Smooth muscle cell of the brain vasculature (primary cell): ENCODE data around the gene IAH1.

Experiments used
- DNase-seq: peaks from one replicate; pipeline ENCODE4 v3.0.0-alpha.2; 2012; ENCODE audit warnings: low read depth, low spot score

IAH1 gene, protein sequence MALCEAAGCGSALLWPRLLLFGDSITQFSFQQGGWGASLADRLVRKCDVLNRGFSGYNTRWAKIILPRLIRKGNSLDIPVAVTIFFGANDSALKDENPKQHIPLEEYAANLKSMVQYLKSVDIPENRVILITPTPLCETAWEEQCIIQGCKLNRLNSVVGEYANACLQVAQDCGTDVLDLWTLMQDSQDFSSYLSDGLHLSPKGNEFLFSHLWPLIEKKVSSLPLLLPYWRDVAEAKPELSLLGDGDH

DNA sequence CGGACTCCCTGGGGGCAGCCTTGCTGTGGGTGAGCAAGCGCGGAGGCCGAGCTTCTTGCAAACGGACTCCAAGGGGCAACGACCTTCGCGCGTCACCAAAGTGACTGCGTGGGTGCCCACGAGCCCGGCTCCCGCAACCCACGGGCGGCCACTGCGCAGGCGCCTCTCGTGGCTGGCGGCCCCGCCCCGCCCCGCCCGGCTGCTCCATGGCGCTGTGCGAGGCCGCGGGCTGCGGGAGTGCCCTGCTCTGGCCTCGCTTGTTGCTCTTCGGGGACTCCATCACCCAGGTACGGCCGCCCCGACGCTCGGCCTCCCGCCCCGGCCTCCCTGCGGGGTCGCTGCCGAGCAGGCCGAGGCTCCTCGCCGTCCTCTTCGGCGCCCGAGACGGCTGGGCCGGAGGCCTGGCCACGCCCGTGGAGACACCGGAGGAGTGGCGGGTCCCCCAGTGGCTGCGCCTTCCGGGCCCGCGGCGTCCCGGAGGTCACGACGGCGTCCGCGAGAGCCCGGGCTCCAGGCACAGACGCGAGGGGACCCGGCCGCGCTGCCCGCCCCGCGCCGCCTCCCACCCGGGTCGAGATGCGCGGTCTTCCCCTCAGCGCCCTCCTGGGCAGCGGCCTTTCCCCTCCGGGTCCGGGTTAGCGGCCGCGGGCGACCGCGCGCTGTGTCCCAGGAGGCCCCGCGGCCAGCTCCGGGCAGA is at the start of gene IAH1:
IAH1 (plus strand) TSS at position 191 of the 697 bp plus-strand sequence; CDS start at position 207, 16 bp downstream.
- DNase-seq: no peak

DNA sequence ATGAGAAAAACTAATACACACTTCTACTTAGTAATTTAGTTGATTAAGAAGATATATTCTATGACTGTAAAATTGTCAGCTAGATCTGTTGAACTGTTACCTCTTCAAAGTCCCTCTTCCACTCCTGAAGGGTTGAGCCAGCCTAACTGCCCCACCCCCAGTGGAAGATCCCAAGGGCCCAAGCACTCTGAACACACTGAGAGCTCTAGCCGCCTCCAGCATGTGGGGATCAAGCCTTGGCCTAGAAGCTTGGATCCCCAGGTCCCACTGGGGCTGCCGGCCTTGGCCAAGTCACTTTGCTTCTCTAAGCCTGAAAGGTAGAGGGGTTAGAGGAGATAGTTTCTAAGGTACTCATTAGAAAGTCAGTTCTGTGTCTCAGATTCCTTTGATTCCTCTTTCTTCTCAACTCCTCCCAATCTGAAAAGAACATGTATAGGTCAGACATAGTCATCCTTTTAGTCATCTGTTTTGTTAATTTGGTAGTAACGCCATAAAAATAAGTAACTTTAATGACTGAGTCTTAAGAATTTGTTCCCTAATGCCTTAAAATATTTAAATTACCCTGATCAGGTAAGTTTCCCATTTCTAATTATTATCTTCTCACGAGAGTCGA is 45.3 kb upstream of the IAH1 start:
- DNase-seq: no peak

DNA sequence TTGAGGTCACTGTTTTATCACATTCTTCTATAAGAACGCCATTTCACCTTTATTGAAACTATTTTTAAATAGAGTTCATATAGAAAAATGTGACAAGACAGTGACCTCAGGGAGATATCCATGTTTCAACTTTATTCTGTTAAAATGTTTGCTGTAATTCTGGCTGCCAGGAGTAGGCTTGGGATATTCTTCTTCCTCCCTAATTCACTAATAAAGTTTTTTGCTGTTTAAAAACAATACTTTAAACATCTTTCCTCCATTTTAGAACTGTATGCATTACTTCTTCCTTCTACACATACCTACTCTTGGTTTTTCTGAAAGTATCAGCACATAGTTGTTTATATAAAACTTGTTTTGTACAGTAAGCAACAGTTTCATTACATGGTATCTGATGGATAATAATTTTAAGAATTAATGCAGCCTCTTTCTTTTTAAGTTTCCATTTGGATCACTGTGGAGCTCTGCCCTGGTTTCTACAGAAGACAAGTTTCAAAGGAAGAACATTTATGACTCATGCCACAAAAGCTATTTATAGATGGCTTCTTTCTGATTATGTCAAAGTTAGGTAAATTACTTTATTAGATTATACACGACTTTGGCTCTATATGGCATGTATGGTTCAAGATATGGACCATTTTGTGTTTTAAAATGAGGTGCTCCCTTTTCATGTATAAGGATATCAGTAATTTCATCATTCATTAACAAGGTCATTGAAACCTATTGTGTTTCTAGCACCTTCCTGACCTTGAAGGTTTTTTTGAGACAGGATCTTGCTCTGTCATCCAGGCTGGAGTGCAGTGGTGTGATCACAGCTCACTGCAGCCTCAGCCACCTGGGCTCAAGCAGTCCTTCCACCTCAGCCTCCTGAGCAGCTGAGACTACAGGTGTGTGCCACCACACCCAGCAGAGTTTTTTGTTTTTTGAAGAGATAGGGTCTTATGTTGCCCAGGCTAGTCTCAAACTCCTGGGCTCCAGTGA is 43.7 kb upstream of the IAH1 start:
- DNase-seq: no peak

DNA sequence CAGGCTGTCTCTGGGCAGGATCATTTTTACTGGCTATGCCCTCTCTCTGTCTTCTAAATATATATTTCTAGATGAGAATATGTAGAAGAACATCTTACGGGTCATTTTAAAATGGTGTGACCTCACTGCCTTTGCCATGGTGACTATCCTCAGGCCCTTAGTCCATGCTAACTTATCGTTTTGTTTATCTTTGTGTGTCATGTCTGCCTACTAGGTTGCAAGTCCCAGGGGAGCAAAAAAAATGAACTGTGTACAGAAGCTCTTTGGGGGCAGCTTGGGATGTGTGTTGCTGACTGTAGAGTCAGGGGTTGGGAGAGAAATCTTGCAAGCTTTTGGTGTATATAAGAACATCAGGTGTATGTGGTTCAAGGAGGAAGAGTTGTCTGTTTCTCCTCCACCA is 39.9 kb upstream of the IAH1 start:
- DNase-seq: no peak

DNA sequence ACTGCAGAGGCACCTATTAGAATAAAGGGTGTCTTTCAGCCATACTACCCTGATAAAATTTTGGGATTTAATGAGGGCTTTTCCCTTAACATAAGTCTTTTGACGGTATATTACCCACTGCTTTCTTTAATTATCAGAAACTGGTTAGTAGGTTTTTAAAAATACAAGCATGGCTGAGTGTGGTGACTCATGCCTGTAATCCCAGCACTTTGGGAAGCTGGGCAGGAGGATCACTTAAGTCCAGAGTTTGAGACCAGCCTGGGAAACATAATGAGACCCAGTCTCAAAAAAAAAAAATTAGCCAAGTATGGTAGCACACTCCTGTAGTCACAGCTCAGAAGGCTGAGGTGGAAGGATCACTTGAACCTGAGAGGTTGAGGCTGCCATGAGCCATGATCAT is 34.8 kb upstream of the IAH1 start:
- DNase-seq: no peak

DNA sequence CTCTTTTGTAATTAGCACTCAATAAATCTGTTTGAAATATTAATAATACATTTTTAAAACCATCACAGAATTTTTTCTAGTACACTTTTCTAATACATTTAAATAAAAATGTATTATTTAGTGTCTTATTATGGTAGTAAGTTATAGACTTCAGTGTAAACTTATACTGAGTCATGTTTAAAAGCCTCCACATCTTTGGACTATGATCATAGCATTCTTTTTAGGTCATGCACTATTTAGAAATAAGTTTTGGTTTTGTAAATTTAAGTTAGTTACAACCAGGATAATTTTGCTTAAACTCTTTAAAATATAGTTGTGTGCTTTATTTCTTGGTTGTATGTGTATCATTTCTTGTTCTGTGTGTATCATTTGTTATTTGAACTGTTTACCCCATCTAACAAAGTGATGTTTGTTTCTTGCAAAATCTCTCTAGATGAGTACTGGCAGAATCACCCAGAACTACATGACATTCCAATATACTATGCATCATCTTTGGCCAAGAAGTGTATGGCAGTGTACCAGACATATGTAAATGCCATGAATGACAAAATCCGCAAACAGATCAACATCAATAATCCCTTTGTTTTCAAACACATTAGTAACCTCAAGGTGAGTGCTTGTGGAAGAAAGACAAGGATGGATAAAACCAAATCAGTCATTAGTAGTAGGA is 34.2 kb upstream of the IAH1 start:
- no peak for DNase-seq

DNA sequence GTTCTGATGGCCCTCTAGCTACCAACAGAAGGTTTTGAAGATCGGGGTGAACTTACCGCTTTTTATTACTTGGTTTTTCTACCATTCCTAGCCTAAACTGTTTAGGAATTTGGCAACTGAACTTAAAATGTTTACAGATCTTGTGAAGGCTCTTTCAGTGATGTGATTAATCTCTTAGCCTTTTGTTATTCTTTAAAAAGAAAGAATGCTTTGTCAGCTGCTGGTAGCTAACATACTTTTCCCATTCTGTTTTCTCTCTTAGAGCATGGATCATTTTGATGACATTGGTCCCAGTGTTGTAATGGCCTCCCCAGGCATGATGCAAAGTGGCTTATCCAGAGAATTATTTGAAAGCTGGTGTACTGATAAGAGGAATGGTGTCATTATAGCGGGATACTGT is 32.8 kb upstream of the IAH1 start:
- no peak for DNase-seq

DNA sequence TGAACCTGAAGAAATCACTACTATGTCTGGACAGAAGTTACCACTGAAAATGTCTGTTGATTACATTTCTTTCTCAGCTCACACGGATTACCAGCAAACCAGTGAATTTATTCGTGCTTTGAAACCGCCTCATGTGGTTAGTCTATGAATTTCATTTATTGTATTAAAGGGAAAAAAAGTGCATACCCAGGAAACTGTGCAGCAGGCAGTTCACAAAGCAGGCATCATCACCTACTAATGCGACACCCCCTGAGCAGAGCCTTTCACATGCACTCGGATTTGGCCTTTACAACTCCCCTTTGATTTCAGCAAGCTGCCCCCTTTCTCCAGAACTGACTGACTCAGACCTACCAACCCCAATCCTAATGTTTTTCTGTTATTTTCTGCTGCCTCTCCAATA is 30.8 kb upstream of the IAH1 start:
- no peak for DNase-seq

DNA sequence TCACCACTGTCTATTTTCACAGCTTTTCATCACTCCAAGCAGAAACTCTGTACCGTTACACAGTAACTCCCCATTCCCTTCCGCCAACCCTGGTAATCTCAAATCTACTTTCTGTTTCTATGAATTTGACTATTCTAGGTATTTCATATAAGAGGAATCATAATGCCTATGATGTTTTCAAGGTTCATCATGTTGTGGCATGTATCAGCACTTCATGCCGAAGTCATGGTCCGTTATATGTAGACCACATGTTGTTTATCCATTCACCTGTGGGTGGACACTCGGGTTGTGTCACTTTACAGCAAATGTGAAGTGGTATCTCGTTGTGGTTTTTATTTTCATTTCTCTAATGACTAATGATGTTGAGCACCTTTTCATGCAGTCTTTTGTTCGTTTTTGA is 29.3 kb upstream of the IAH1 start:
- no peak for DNase-seq

DNA sequence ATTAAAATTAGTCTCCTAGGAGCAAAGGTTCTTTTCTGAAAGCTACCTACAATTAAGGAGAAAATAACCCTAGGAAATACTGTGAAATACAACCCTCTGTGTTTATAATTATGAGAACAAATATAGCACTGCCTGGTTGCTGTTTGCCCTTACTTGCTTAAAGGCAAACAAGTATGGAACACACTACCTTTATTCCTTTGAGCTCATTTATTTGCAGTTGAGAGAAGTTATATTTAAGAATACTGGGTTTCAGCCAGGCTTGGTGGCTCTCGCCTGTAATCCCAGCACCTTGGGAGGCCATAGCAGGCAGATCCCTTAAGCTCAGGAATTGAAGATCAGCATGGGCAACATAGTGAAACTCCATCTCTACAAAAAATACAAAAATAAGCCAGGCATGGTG is 23.1 kb upstream of the IAH1 start:
- no peak for DNase-seq

DNA sequence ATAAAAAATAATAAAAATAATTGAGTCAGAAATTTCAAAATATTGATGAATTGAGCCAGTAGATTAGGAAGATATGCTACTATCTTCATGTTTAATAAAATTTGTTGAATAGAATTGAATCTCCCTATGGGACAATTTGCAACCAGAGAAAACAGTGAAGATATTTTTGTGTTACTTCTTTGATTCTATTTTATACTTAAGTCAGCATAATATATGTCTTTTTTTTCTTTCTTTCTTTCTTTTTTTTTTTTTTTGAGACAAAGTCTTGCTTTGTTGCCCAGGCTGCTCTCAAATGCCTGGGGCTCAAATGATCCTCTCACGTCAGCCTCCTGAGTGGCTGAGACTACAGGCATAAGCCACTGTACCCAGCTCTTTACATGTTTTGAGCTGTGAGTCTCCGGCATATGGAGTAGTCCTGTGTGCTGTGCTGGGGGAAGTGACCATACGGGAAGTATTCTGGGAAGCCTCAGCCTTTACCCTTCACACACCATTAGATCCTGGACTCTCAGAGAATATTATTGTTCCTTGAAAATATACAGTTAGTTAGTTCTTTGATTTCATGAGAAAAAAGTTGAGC is 13.8 kb upstream of the IAH1 start:
- no peak for DNase-seq

DNA sequence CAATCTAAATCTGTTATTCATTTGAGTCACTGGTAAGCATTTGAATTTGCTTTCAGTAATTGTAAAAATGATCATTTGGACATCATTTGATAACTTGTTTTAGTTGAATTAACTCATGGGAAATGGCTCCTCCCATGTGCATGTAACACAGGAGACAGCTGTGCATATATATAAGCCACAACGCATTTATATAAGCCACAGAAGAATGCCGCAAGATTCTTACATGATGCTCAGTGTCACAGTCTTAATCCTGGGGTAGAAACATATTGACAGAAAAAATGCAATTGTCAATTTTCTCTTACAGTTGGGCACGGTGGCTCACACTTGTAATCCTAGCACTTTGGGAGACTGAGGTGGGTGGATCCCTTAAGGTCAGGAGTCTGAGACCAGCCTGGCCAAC is 13.3 kb upstream of the IAH1 start:
- DNase-seq: no peak

DNA sequence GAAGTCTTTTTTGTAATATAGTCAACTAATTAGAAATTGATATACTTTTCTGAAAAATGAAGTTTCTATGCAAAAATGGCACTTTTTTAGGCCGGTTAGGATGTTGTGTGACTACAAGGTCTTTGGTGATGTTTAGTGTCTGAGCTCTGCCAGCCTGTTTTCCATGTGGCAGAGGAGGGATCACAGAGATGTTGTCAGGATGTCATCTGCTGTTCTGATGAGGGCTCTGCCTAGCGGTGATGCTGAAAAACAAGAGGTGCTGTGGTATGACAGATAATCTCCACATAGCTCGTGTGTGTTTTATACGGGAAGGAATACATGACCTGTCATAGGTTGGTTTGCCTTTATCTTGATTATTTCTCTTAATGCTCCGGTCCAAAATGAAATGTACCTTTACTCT is 12.0 kb upstream of the IAH1 start:
- no peak for DNase-seq

DNA sequence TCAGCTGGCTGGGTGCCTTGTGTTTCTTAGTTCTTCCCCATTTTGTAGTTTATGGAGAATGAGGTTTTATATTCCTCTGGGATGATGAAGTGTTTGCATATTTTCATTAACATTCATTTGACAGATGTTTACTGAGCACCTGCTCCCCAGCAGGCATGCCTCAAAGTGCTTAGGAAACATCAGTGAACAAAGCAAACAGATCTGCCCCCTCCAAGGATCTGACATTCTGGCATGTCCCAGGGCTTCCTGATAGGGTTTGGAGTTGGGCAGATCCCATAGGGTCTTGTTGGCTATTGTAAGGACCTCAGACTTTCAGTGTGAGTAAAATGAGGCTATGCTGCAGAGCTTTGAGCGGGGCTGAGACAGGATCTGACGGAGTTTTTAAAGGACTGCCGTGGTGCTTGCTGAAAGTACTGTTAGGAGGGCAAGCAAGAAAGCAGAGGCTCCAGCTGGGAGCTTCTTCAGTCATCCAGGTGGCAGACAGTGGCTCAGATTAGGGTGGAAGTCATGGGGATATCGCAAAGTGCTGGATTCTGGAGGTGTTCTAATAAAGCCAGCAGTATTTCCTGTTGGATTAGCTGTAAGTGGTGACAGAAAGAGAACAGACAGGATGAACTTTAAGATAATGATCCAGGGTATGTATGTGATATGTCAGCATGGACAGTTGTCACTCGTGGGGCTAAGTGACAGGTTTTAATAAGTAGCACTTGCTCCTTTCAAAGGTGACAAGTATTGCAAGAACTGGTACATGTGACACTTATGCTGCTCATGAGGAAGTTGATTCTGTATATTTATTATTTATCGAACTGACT is 11.3 kb upstream of the IAH1 start:
- DNase-seq: no peak

DNA sequence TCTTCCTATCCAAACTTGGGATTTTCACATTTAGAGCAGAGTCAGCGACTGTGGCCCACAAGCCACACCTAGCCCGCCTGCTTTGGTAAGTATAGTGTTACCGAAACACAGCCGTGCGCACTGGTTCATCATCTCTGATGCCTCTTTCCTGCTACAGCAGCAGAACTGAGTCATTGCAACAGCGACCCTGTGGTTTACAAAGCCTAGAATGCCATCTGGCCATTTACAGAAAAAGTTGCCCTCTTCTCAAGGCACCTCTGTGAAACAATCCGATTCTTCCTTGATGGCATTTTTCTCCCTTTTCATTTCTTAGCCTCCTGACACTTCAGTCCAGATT is 10.7 kb upstream of the IAH1 start:
- DNase-seq: no peak

DNA sequence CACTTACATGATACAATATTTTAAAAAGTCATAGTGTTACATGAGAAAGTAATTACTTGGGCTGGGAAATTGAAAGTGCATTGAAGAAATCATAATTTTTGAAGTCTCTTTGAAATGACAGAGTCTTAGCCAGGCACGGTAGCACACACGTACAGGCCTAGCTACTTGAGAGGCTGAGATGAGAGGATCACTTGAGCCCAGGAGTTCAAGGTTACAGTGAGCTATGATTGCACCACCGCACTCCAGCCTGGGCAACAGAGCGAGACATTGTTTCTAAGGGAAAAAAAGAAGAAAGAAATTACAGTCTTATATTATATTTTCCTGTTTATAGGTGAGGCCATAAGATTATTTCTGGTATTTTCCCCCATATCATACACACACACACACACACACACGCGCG is 9.2 kb upstream of the IAH1 start:
- no peak for DNase-seq

DNA sequence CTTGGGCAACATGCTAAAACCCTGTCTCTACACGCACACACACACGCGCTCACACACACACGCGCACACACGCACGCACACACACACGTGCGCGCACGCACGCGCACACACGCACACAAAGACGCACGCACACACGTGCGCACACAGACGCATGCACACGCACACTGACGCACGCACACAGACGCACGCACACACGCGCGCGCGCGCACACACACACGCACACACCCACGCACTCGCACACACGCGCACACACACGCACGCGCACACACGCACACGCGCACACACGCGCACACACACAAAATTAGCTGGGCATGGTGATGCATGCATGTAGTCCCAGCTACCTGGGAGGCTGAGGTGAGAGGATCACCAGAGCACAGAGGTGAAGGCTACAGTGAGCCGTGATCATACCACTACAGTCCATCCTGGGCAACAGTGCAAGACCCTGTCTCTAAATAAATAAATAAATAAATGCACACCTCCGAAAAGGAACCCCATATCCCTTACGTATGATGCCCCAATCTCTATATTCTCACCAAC is 8.1 kb upstream of the IAH1 start:
- DNase-seq: no peak

DNA sequence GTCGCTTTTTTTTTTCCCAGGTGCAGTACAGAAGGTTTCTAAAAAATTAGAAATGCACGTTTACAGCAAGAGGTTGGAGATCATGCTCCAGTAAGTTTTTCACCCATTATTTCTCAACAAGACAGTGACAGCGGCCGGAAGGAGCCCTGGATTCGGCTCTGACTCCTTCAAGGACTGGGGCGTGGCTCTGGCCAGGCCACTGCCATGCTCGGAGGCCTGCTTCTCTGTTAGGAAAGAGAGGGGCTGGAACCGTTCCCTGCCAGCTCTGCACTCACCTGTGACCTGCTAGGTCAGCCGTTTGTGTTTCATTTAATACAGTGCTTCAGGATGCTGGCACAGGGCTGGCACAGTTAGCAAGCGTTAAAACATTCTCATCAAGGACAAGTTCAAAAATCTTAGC is 6.7 kb upstream of the IAH1 start:
- no peak for DNase-seq

DNA sequence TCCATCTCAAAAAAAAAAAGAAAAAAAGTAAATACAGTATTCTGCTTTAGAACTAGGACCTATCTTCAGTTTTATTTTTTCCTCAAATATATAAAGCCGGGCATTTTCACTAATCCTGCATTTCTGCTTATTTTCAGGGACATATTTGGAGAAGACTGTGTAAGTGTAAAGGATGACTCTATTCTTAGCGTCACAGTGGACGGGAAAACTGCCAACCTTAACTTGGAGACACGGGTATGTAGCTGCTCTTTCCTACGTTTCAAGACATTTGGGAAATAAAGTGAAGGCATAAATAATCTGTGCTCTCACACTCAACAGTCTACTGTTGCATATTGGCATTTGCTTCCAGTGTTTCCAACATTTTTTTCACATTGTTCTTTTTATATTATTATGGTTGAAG is 3.1 kb upstream of the IAH1 start:
- no peak for DNase-seq

DNA sequence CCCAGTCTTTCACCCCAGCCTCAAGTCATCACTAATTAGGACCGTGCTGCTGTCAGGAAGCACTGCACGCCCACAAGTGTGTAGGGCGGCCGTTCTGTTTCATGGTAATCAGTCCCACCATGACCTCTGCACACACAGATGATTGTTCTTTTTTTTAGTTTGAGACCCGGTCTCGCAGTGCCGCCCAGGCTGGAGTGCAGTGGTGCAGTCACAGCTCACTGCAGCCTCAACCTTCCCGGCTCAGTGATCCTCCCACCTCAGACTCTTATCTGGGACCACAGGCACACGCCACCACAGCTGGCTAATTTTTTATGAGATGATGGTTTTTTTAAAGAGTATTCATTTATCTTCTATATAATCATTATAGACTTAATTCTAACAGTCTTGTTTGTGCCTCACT is 1.8 kb upstream of the IAH1 start:
- no peak for DNase-seq
